Esophagus (tissue), 2 donors: ENCODE results near the gene ASS1. TPM values are rescaled to one million over a fixed set of nuclear protein-coding genes. Genes with fewer than 3 reads are reported as not detected.

Experiments
- H3K27ac ChIP-seq, 2 donors: one replicate each; pipeline ENCODE4 v1.5.1; 2013; ENCODE audit warnings: low read depth in 2 of 2, mild to moderate bottlenecking in 2 of 2, inconsistent platforms in 1 of 2, low read length in 1 of 2, moderate library complexity in 1 of 2
- H3K27me3 ChIP-seq, 2 donors: one replicate each; pipeline ENCODE4 v1.6.1; 2013; ENCODE audit warnings: low read length in 2 of 2, control low read depth in 1 of 2, mild to moderate bottlenecking in 1 of 2; ENCODE audit not compliant: insufficient read depth in 2 of 2, control insufficient read depth in 1 of 2
- H3K36me3 ChIP-seq, 2 donors: one replicate each; pipeline ENCODE4 v1.6.1; 2013; ENCODE audit warnings: low read length in 1 of 2; ENCODE audit not compliant: control insufficient read depth in 2 of 2, insufficient read depth in 2 of 2
- H3K4me1 ChIP-seq, 2 donors: one replicate each; pipeline ENCODE4 v1.6.1; 2013; ENCODE audit warnings: low read length in 1 of 2; ENCODE audit not compliant: control insufficient read depth in 2 of 2, insufficient read depth in 2 of 2
- H3K4me3 ChIP-seq, 2 donors: one replicate each; pipeline ENCODE4 v1.5.1; 2013; ENCODE audit warnings: low read length in 2 of 2, mild to moderate bottlenecking in 2 of 2, low read depth in 1 of 2, moderate library complexity in 1 of 2
- H3K9me3 ChIP-seq, 2 donors: one replicate each; pipeline ENCODE4 v1.6.1; 2013; ENCODE audit warnings: mild to moderate bottlenecking in 2 of 2, low read depth in 1 of 2, low read length in 1 of 2, moderate library complexity in 1 of 2; ENCODE audit not compliant: control insufficient read depth in 2 of 2, insufficient read depth in 1 of 2
- WGBS, 2 donors: extraction: QIAGEN DNeasy Blood & Tissue Kit; methylation state at CpG; one replicate each; pipeline ENCODE4 v1.1.7; 2013; 5-methylcytosine and 5-hydroxymethylcytosine counted together
- polyA plus RNA-seq, 2 donors: library from polyadenylated mRNA; stranded (reverse); fragments of 200-250 nt; gene quantifications; one replicate each; pipeline ENCODE4 v1.2.3, GENCODE V29; 2013
- donor health status: healthy with polysubstance abuse.
- donor health status: Bipolar disorder and iron deficiency.

ASS1 gene
- polyA plus RNA-seq, 2 donors = 63.6 to 79.5 TPM

- H3K9me3 ChIP-seq = no peaks in the 10 kb centered on the region
- 69 to 77% methylated on average over 11 of the region's 11 CpGs for WGBS, 2 donors
- no peak overlapping the region for H3K27ac ChIP-seq
- no peaks in the 10 kb centered on the region for H3K4me1 ChIP-seq
- H3K4me3 ChIP-seq = no peak overlapping the region
- H3K27me3 ChIP-seq = no peaks in the 10 kb centered on the region
- H3K36me3 ChIP-seq = peaks cover 0 to 7% of the 10 kb centered on the region in 2 donors
These were observed 15.3 kb downstream of the ASS1 start for GRCh38 chr9:130459941-130460669.

- 20 to 26% methylated on average over 20 to 22 of the region's 22 CpGs for WGBS, 2 donors
- Histone ChIP-seq H3K36me3 (peaks cover 0 to 7% of the 10 kb centered on the region in 2 donors), H3K4me3 (no peak overlapping the region), H3K4me1 (no peaks in the 10 kb centered on the region), H3K27me3 (no peaks in the 10 kb centered on the region), H3K9me3 (no peaks in the 10 kb centered on the region), H3K27ac (no peak overlapping the region)
These were observed 16.5 kb downstream of the ASS1 start for GRCh38 chr9:130461218-130461630.

- 79 to 84% methylated on average over 11 of the region's 11 CpGs for WGBS, 2 donors
- Histone ChIP-seq H3K36me3 (peaks cover 0 to 7% of the 10 kb centered on the region in 2 donors), H3K27me3 (no peaks in the 10 kb centered on the region)
These were observed 17.0 kb downstream of the ASS1 start for GRCh38 chr9:130461731-130462130.

GRCh38 chr9:130462685-130463540 is 18.2 kb downstream of the ASS1 start:
- Histone ChIP-seq H3K4me1 (no peaks in the 10 kb centered on the region), H3K9me3 (no peaks in the 10 kb centered on the region), H3K27me3 (no peaks in the 10 kb centered on the region), H3K36me3 (peaks cover 0 to 7% of the 10 kb centered on the region in 2 donors), H3K4me3 (no peak overlapping the region), H3K27ac (no peak overlapping the region)
- 87 to 92% methylated on average over 26 to 27 of the region's 27 CpGs for WGBS, 2 donors

More at GRCh38 chr9:130461731-130462130, 17.0 kb downstream of the ASS1 start:
- Histone ChIP-seq H3K4me3 (no peak overlapping the region), H3K4me1 (no peaks in the 10 kb centered on the region), H3K9me3 (no peaks in the 10 kb centered on the region), H3K27ac (no peak overlapping the region)

- H3K4me1 ChIP-seq = no peaks in the 10 kb centered on the region
- no peaks in the 10 kb centered on the region for H3K27me3 ChIP-seq
- no peak overlapping the region for H3K27ac ChIP-seq
- H3K9me3 ChIP-seq = no peaks in the 10 kb centered on the region
- WGBS, 2 donors = 82% methylated on average over 20 to 22 of the region's 22 CpGs
- no peak overlapping the region for H3K4me3 ChIP-seq
- peaks cover 0 to 7% of the 10 kb centered on the region in 2 donors for H3K36me3 ChIP-seq
These were observed 19.3 kb downstream of the ASS1 start for GRCh38 chr9:130463763-130464745.

- Histone ChIP-seq H3K9me3 (no peaks in the 10 kb centered on the region), H3K4me3 (no peak overlapping the region), H3K27me3 (no peaks in the 10 kb centered on the region), H3K36me3 (peaks cover 0 to 10% of the 10 kb centered on the region in 2 donors), H3K4me1 (no peaks in the 10 kb centered on the region), H3K27ac (no peak overlapping the region)
- WGBS, 2 donors = 83 to 86% methylated on average over 16 of the region's 16 CpGs
These were observed 20.8 kb downstream of the ASS1 start for GRCh38 chr9:130465383-130466096.

- no peak overlapping the region for H3K27ac ChIP-seq
- peaks cover 0 to 12% of the 10 kb centered on the region in 2 donors for H3K36me3 ChIP-seq
- H3K9me3 ChIP-seq = no peaks in the 10 kb centered on the region
- WGBS, 2 donors = 74 to 81% methylated on average over 20 of the region's 20 CpGs
- H3K27me3 ChIP-seq = no peaks in the 10 kb centered on the region
- H3K4me1 ChIP-seq = no peaks in the 10 kb centered on the region
- no peak overlapping the region for H3K4me3 ChIP-seq
These were observed 21.9 kb downstream of the ASS1 start for GRCh38 chr9:130466537-130467217.

- WGBS, 2 donors = 66 to 68% methylated on average over 13 of the region's 13 CpGs
- H3K36me3 ChIP-seq = peaks cover 0 to 12% of the 10 kb centered on the region in 2 donors
- no peaks in the 10 kb centered on the region for H3K27me3 ChIP-seq
- no peak overlapping the region for H3K27ac ChIP-seq
- no peaks in the 10 kb centered on the region for H3K9me3 ChIP-seq
- no peak overlapping the region for H3K4me3 ChIP-seq
- no peaks in the 10 kb centered on the region for H3K4me1 ChIP-seq
These were observed 22.6 kb downstream of the ASS1 start for GRCh38 chr9:130467316-130467715.
